Renal pelvis (tissue), 4 donors: ENCODE measurements around the gene POMGNT1. TPM values are rescaled to one million over a fixed set of nuclear protein-coding genes. Genes with fewer than 3 reads are reported as not detected.

Source experiments
- DNase-seq: peaks from one replicate; pipeline ENCODE4 v3.0.0-alpha.2; 2013
- polyA plus RNA-seq, 3 donors: library from polyadenylated mRNA; unstranded; fragments of 120-200 nt; gene quantifications; one replicate each; pipeline ENCODE4 v1.2.1, GENCODE V29; 2013; ENCODE audit not compliant: insufficient read length in 3 of 3

POMGNT1 gene
- polyA plus RNA-seq, 3 donors: 79.1 to 100 (median 86.2) TPM

DNA sequence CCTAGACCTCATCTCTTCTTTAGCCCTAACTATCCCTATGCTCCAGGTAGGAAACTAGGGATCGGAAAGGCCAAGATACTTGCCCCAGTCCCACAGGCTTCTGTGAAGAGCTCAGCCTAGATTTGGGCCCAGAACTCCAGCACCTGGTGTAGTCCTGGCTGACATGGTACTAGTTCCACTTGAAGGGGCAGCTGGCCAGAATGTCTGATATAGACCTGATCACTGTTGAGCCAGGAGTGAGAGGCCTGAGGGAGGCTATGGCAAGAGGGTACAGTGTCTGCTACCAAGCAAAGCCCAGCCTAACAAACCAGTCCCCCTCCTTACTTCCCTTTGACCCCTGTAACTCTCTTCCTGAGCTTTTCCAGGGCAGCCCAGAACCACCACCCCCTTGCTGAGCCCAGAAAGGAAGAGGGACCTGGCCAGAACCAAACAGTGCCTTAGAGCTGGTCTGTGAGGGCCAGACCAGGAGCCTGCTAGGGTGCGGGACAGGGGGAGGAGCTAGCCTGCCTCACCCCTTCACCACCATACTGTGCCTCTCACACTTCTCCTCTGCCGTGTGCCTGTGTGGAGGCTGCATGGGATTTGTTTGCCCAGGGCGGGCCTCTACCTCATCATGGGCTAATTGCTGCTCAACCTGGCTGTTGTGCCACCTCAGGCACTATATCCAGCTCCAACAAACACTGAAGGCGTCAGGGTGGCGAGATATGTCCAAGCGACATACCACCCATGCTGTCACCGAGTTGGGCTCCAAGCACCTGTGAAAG lies 10.9 kb downstream of the POMGNT1 start:
- DNase-seq: no peak

DNA sequence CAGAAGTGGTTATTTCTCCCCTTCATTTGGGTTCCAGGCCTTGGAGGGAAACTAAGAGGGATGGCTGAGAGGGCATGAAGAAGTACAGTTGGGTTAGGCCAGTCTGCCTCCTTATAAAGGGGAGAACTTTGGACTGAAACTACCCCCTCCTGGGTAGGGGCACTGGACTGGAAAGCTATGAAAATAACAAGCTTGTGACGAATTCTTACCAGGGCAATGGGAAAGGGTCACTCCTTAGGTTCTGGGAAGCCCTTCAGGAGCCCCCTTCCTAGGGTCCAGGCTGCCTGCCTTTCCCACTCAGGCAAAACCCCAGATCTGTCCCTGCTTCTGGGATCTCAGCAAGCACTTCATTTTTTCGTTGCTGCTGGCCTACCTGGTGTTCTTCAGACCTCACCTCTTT lies 12.2 kb downstream of the POMGNT1 start:
- no peak for DNase-seq

DNA sequence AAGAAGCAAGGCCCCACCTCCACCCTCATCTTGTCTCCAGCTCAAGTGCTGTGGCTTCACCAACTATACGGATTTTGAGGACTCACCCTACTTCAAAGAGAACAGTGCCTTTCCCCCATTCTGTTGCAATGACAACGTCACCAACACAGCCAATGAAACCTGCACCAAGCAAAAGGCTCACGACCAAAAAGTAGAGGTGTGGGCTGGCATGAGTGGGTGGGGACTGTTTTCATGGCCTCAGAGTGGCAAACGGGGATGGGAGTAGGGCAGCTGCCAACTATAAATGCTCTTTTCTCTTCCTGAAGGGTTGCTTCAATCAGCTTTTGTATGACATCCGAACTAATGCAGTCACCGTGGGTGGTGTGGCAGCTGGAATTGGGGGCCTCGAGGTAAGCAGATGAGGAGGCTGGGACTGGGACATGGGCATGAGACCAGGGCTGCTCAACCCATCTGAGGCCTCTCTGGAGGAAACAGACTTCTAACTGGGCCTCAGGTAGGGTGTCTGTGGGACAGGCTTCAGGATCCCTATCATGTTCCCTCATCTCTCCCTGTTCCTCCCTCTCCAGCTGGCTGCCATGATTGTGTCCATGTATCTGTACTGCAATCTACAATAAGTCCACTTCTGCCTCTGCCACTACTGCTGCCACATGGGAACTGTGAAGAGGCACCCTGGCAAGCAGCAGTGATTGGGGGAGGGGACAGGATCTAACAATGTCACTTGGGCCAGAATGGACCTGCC lies 13.1 kb downstream of the POMGNT1 start:
- DNase-seq: no peak

DNA sequence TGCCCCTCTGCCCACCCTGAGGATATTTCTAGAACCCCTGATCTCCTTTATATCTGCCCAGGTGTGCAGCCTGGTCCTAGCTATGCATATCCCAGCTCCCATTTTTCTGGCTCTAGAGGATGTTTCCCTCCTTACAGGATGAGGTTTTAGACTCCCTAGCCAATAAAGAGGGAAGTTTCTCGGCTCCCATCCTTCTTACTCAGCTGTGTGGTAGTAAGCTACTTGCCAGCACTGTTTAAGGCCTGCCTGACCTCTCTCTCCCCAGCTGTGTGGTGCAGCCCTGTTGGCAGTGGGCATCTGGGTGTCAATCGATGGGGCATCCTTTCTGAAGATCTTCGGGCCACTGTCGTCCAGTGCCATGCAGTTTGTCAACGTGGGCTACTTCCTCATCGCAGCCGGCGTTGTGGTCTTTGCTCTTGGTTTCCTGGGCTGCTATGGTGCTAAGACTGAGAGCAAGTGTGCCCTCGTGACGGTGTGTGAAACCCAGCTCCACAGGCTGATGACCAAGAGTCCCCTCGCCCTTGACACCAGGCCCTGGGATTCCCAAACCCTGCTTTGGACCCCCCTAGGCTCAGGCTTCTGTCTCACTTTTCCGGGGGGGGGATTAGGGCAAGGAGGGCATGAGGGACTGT lies 14.2 kb downstream of the POMGNT1 start:
- DNase-seq: no peak

GRCh38 chr1:46183079-46183847 lies 15.0 kb downstream of the POMGNT1 start:
- no peak for DNase-seq

DNA sequence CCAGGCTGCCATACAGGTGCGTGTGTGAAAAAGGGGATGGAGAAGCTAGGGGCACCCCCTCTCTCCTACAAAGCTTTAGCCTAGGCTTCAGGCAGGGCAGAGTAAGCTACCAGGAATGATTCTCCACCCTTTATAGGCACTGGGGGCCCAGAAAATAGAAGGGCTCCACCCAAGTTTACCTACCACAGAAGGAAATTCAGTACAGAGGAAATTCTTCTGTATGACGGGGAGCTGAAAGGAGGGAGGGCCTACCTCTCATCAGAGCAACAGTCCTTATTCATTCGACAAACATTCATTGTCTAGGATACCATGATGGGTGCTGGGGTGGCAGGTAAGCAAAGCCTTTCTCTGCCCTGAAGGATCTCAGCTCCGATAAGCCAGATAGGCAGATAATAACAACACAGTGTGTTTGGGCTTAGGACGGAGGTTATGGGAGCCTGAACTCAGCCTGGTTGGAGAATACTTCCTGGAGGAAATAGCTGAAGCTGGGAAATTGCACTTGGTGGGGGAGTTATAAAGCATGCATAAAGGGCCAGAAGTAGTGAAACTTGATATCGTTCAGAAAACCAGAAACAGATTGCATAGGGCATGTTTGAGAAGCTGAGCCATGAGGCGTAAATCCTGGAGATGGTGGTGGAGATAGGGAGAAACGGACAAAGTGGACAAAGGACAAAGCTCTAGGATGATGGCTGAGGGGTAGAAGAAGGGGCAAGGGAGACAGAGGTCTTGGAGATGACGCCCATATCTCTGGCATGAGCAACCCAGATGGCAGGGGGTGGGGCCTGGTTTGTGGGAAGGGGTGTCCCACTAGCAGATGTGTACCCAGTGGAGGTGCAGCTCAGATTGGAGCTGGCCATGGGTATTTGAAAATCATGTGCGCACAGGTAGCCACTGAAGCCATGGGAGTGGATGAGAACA lies 16.6 kb downstream of the POMGNT1 start:
- no peak for DNase-seq

- DNase-seq: no peak
Measured at GRCh38 chr1:46180082-46180616, 18.1 kb downstream of the POMGNT1 start.

- DNase-seq: peak; percentile 89
Measured at GRCh38 chr1:46179138-46180081, 18.8 kb downstream of the POMGNT1 start.

DNA sequence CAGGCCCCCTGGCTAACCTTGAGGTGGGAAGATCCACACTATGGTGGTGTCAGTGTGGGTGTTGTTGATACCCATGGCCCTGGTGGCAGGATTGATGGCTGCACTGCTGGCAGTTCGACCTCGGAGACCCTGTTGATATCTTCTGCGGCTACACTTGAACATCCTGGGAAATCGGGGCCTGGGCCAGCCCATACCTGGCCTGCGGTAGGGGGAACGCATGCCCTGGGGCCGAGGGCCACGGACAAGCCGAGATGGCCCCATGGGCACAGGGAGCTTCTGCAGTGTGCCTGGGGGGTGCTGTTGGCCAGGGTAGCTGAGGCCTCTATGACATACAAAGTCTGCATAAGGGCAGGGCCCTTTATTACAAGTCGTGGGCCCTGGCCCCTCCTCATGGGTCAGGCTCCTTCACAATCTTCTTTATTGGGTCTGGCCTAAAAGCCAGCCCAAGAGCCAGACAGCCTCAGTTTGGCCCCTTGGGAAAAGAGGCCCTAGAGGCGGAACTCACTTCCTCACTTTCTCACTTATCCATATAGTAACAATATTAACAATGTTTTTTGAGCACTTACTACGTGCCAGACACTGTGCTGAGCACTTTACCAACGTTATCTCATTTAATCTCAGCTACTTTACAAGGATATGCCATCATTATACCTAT lies 21.9 kb downstream of the POMGNT1 start, which contains the start of gene P3R3URF:
Gene P3R3URF, minus strand, starts transcription at position 278 of the 655 bp plus-strand sequence. Its CDS starts 17 bp downstream, at position 261.
- no peak for DNase-seq

GRCh38 chr1:46175243-46175642 lies 23.0 kb downstream of the POMGNT1 start:
- no peak for DNase-seq

- no peak for DNase-seq
Measured at GRCh38 chr1:46174448-46175231, 23.6 kb downstream of the POMGNT1 start, which contains the start of gene TSPAN1. Gene TSPAN1 (plus strand): TSS chr1:46175087. CDS start chr1:46181108, 6,021 bp downstream.

DNA sequence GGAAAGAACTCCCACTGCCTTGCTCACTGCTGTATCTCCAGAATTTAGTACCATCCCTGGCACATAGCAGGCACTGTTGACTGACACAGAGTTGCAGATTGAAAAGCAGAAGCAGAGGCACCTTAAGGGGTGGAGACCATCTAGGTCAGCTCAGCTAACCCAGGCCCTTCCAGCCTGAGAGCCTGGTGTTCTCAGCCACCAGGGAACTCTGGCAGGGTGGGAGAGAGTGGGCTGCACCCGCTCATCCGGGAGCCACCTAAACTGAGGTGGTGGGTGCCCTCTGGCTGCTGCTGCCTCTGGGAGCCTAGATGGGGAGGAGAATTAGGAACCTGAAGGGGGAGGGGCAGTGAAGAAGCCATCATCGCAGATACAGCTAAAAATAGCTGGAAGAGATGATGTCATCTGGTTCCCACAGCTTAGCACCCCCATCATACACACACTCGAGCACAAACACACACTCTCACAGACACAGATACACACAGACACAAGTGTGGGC lies 24.8 kb downstream of the POMGNT1 start:
- no peak for DNase-seq

DNA sequence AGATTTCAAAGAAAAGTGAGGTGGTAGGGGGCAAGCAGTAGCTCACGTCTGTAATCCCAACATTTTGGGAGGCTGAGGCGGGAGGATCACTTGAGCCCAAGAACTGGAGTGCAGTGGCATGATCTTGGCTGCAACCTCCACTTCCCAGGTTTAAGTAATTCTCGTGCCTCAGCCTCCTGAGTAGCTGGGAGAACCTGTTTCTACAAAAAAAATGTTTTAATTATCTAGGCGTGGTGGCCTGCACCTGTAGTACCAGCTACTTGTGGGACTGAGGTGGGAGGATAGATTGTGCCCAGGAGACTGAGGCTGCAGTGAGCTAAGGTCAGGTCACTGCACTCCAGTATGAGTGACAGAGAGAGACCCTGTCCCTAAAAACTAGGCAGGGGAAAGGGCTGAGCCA lies 25.9 kb downstream of the POMGNT1 start:
- DNase-seq: no peak

DNA sequence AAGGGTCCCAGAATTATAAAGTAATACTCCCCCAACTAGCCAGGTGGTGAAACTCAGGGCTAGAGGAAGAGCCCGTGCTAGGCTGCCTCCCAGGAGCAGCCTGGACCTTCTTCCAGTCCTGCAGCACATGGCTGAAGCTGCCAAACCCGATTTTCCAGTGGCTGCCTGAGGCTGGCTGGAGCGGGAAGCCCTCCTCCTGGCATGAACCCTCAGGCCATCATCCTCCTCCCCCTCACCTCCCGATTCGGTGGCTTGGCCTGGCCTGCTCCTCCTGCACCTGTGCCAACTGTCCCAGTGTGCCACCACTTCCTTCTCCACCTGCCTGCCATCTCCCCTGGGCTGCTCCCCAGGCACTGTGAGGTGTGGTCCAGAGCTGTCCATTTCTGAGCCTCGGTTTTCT lies 26.4 kb downstream of the POMGNT1 start:
- peak; percentile 58 for DNase-seq

- DNase-seq: no peak
Measured at GRCh38 chr1:46171351-46171750, 26.9 kb downstream of the POMGNT1 start.

- DNase-seq: no peak
Measured at GRCh38 chr1:46169811-46170454, 28.3 kb downstream of the POMGNT1 start.

GRCh38 chr1:46168477-46168876 lies 29.8 kb downstream of the POMGNT1 start:
- DNase-seq: no peak
